ES-I3 (cell line): Measurements from ENCODE around the gene AP3S2.

Experiments
- H3K36me3 ChIP-seq: 2 replicates; pipeline ENCODE4 v1.6.1; 2013; ENCODE audit warnings: mild to moderate bottlenecking, low read length, control low read depth, moderate library complexity; ENCODE audit not compliant: insufficient read depth
- H3K4me1 ChIP-seq: 2 replicates; pipeline ENCODE4 v1.6.1; 2013; ENCODE audit warnings: mild to moderate bottlenecking, control low read depth, low read length; ENCODE audit not compliant: insufficient read depth
- H3K9ac ChIP-seq: 2 replicates; pipeline ENCODE4 v1.6.1; 2013; ENCODE audit warnings: low read depth, mild to moderate bottlenecking, low read length, moderate library complexity
- H3K9me3 ChIP-seq: 2 replicates; pipeline ENCODE4 v1.6.1; 2013; ENCODE audit warnings: mild to moderate bottlenecking, low read length, moderate library complexity; ENCODE audit not compliant: control insufficient read depth, insufficient read depth

AP3S2 gene

DNA sequence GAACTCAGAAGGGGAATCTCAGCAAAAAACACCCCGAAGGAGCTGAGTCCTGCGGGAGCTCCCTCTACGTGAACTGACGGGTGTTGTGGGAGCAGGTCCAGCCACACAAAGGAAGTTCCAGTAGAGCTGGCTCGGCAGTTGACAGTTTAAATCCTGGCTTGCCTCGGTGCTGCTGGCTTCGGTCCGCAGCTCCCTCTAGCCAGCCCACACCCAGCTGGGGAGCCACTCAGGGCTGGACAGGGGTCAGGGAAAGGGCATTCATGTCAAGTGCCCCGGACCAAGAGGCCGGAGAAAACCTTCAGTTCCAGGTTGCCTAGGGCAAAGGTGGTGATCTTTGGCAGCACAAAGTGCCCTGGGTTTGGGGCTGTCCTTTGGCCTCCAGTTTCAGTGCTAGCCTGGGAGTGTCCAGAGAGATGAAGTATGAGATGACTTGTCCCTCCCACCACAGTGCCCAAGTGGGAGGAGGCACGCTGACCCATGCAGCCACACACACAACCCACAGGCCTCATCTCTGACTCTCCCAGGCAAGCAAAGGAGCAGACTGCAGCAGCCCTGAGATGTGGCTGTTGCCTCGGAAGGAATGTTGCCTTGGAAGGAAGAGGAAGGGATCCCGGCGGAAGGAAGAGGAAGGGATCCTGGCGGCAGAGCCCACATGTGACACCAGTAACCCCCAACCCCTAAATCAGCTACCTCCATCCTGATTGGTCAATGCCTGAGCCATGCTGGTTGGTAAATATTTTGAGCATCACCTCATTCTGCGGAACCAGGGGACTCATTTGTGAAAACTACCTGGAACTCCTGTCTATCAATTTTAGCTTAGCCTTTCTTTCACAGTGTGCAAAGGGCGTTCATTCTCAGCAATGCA lies 65.3 kb downstream of the AP3S2 start:
- Histone ChIP-seq H3K9me3 (no peaks in the 10 kb centered on the region), H3K9ac (no peak overlapping the region), H3K36me3 (no peaks in the 10 kb centered on the region; the same call in 1 of the 2 replicates), H3K4me1 (peaks cover 8% of the 10 kb centered on the region; the same call in 1 of the 2 replicates)

DNA sequence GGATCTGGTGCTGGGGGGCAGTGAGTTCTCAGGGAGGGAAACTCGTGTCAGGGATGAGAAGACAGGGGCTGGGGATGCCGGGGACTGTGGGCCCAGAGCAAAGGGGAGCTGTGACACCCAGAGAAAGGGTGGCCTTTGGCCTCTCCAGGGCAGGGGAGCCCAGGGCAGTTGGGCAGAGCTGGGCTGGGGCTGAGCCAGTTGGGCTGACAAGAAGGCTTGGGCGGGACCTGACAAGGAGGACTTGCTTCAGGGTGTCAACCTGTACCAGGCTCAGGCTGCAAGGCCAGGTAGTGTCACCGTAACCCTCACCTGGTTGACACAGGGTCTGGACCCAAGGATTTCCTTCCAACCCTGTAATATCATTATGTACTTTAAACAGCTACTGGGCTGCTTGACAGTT lies 66.0 kb downstream of the AP3S2 start:
- Histone ChIP-seq H3K36me3 (no peaks in the 10 kb centered on the region; the same call in 1 of the 2 replicates), H3K9me3 (no peaks in the 10 kb centered on the region), H3K4me1 (peaks cover 13% of the 10 kb centered on the region; the same call in 1 of the 2 replicates), H3K9ac (no peak overlapping the region)

DNA sequence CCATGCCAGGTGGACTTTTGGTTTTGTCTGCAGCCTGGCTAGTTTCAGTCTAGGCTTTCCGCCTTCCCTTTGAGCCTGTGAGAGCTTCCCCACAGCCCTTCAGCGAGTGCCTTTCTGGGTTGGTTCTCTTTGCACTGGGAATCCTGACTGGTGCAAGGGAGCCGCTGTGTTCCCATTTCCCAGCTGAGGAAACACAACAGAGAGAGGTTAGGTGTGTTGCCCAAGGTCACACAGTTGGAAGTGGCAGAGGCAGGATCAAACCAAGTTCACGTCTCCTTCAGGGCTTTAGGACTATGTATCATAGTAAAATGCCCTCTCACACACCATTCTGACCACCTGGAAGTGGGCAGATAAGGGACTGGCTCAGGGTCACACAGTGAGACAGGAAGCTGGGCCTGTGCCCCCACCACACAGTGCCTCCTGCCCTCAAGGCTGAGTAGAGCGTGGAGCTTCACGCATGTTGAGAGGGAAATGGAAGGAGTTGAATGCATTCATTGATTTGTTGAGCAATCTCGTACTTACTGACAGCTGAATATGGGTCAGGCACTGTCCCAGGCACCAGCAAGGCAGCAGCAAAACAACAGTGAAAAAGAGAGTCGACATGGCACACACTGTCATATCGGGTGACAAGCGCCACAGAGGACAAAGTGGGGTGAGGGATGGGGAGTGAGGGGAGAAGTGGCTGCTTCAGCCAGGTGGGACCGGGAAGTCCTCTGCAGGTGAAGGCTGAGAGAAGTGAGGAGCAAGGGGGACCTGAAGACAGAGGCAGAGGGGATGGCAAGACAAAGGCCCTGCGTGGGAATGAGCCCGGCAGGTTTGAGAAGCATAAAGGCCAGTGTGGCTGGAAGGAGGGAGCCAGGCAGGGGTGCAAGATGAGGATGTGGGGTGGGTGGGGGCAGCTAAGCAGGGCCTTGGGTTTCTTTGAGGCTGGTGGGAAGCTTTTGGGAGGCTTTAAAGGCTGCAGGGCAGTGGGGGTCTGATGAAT lies 66.8 kb downstream of the AP3S2 start:
- Histone ChIP-seq H3K36me3 (no peaks in the 10 kb centered on the region), H3K4me1 (peaks cover 13% of the 10 kb centered on the region; the same call in 1 of the 2 replicates), H3K9ac (no peak overlapping the region), H3K9me3 (no peaks in the 10 kb centered on the region)

DNA sequence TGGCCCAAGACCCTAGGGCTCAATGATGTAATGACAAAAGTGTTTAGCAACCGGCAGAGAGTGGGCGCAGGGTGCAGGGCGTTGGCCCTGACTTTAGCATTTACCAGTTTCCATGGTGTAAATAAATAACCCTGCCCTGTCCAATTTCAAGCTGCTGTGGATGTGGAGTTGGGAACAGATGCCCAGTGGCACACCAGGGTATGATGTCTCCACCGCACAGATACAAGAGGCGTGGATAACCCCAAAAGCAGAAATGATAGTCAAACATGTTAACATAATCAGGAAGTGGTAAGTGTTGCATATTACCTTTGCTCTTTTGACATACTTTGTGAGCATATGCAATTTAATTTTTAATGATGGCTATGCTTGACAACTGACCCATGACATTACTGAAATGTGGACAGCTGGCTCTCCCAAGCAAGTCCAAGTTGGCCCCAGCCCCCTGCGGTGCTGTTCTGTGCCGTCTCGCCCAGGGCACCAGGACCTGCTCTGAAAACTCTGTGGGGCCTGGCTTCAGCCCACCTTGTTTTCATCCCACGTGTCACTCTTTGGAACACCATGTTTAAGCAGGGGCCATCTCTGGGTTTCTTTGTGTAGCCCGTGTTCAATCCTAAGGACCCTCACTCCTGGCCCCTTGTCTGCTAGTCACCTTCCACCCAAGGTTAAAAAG lies 68.4 kb downstream of the AP3S2 start:
- Histone ChIP-seq H3K9ac (no peak overlapping the region), H3K4me1 (peaks cover 13% of the 10 kb centered on the region; the same call in 1 of the 2 replicates)

DNA sequence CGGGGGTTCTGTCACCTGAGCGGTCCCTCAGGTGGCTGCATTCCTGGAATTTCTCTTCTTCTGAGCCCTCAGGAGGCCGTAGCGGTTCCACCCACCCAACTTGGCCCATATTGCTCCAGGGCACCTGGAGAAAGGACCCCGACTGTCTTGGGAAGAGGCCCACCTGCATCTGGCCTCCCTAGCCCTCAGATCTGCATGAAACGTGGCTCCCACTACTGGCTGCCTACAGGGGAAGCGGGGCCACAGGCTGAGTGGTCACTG lies 69.3 kb downstream of the AP3S2 start:
- Histone ChIP-seq H3K9ac (no peak overlapping the region), H3K4me1 (peaks cover 13% of the 10 kb centered on the region; the same call in 1 of the 2 replicates), H3K9me3 (no peaks in the 10 kb centered on the region), H3K36me3 (no peaks in the 10 kb centered on the region)

More for the DNA sequence above, 68.4 kb downstream of the AP3S2 start:
- H3K36me3 ChIP-seq: no peaks in the 10 kb centered on the region
- H3K9me3 ChIP-seq: no peaks in the 10 kb centered on the region

DNA sequence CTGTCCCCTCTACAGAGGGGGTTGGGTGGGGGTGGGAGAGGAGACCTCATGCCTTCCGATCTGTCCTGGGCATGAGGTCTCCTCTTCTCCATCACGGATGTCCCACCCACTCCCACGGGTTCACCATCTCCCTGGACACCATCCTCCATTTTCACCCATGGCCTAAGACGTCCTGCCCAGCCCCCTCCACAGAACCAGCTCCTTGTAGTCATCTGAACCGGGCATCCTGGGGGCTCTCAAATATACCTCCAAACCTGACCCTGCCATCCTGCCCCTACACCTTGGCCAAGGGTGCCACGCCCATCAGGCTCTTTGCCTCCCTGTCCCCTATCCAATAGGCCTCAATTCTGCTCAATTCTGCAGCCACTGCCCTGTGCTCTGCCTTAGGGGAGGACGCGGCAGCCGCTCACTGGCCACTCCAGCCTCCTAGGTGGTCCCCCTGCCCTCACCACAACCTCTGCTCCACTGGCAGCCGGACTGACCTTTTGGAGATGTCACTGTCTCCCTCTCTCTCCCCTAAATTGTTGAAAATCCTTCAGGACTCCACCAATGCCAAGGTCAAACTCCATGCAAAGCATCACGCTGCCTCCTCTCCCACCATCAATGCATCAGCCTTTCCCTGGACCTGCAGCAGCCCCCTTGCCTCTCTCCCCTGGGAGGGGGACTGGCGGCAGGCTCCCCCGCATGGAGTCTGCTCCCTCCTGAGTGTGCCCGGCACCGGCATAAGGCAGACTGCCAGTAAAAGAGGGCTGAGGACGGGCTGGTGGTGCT lies 69.8 kb downstream of the AP3S2 start:
- Histone ChIP-seq H3K4me1 (peaks cover 13% of the 10 kb centered on the region; the same call in 1 of the 2 replicates), H3K9me3 (no peaks in the 10 kb centered on the region), H3K9ac (no peak overlapping the region), H3K36me3 (no peaks in the 10 kb centered on the region)

DNA sequence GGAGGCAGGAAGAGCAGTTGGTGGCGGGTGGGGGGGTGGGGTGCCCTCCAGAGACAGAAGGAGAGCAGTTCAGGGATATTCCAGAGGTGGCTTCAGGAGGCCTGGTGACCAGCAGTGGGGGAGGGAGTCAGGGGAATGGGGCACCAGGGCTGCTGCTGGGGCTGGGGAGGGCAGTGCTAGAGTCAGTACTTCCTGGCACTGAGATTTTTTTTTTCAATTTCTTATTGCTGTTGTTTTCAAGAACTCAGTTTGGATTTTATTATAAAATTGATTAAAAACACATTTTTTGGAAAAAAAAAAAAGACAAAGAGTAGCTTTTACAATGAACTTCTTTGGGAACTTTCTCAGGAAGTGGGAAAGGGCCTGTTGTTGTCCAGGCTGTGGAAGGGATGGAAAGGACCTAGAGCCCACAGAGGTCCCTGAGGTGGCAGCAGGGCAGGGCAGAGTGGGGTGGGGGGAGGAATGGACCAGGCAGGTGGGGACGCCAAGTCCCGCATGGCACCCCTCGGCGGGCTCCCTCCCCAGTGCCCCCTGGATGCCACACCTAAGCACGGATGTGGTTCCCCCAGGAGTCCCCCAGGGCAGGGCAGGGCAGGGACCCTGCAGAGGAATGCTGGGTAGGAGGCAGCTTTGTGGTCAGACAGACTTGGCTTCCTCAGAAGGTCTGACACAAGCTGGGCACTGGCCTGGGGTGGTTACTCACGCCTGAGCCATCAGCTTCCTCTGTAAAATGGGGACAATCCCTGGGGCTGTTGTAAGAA lies 70.7 kb downstream of the AP3S2 start:
- H3K36me3 ChIP-seq: no peaks in the 10 kb centered on the region
- H3K9ac ChIP-seq: no peak overlapping the region
- no peaks in the 10 kb centered on the region for H3K9me3 ChIP-seq
- H3K4me1 ChIP-seq: peaks cover 5% of the 10 kb centered on the region; the same call in 1 of the 2 replicates

DNA sequence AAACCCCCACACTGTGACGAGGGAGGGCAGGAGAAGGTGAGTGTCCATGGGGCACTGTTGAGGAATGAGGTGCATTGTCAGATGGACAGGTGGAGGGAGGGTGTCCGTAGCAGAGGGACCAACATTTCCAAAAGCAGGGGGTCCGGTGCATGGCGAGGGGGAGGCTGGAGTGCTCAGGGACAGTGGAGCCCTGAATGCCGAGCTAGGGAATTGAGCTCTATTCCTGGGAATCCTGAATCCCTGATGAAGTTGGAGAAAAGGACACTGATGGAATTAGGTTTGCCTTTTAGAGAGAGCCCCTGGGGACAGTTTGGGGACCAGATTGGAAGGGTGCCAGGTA lies 71.2 kb downstream of the AP3S2 start:
- no peak overlapping the region for H3K9ac ChIP-seq
- peaks cover 5% of the 10 kb centered on the region; the same call in 1 of the 2 replicates for H3K4me1 ChIP-seq
- H3K9me3 ChIP-seq: no peaks in the 10 kb centered on the region
- no peaks in the 10 kb centered on the region for H3K36me3 ChIP-seq

DNA sequence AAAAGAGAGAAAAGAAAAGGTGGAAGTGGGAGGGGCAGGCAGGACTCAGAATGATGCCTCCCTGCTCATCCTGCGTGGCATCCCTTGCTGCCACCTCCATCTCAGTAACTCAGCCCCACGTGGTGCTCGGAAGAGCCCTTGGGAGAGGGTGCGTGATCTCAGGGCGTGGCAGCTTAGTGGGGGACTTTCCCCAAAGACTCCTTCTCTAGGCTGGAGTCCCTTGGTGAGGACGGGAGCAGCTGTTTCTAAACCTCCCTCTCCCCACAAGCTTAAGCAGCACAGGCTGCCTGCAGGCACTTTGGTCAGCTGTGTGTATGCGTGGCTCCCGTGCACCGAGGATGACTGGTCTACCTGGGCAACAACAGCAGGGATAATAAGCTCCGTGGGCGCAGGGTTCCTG lies 71.8 kb downstream of the AP3S2 start:
- H3K4me1 ChIP-seq: peaks cover 5% of the 10 kb centered on the region; the same call in 1 of the 2 replicates

DNA sequence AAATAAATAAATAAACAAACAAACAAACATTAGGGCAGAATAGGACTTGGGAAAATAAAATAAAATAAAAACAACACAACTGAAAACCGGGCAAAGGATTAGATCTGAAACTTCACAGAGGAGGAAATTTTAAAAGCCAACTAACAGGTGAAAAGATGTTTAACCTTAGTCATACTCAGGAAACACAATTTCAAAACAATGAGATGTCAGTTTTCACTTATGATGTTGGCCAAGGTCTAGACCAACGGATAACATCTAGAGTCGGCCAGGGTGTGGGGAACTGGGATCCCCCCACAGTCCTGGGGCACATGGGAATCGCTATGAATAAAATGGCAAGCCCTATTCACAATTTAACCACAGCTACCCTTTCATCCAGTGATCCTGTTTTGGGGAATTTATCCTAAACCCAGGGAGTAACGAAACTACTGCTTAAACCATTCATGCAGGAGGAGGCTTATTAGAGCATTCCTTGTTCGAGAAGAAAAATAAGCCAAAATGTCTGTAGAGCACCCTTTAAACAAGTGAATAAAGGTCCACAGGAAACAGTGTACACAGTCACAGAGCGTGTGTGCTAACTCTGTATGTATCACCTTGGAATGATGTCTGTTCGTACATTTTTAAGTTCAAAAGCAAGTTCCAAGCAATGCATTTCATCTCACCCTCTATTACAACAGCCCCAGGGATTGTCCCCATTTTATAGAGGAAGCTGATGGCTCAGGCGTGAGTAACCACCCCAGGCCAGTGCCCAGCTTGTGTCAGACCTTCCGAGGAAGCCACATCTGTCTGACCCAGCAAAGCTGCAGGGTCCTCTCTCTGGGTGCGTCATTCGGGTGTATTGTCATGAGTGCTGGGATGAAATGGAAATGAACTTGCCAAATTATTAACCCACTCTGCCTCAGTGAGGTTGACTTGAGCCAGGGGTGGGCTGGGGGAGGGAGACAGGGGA lies 72.9 kb downstream of the AP3S2 start:
- Histone ChIP-seq H3K4me1 (peaks cover 5% of the 10 kb centered on the region; the same call in 1 of the 2 replicates), H3K36me3 (no peaks in the 10 kb centered on the region), H3K9ac (no peak overlapping the region), H3K9me3 (no peaks in the 10 kb centered on the region; the same call in 1 of the 2 replicates)

More for the DNA sequence above, 71.8 kb downstream of the AP3S2 start:
- Histone ChIP-seq H3K36me3 (no peaks in the 10 kb centered on the region), H3K9ac (no peak overlapping the region), H3K9me3 (no peaks in the 10 kb centered on the region)

DNA sequence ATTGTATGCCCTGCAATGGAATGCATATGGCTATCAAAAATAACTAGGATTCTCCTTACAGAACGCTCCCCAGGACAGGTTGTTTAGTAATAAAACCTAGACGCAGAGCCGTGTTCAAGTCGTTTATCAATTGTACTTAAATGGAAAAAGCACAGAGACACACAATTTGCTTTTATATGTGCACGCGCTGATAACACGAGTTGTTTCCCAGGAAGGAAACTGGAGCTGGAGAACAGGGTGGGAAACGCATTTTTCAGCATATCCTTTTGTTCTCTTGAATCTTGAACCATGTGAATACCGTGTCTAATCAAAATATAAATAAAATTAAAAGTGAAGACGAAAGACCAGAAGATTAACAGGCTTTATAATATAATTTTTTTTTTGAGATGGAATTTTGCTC lies 75.5 kb downstream of the AP3S2 start:
- peaks cover 2% of the 10 kb centered on the region; the same call in 1 of the 2 replicates for H3K4me1 ChIP-seq
- no peaks in the 10 kb centered on the region for H3K36me3 ChIP-seq
- no peaks in the 10 kb centered on the region; the same call in 1 of the 2 replicates for H3K9me3 ChIP-seq
- H3K9ac ChIP-seq: no peak overlapping the region

DNA sequence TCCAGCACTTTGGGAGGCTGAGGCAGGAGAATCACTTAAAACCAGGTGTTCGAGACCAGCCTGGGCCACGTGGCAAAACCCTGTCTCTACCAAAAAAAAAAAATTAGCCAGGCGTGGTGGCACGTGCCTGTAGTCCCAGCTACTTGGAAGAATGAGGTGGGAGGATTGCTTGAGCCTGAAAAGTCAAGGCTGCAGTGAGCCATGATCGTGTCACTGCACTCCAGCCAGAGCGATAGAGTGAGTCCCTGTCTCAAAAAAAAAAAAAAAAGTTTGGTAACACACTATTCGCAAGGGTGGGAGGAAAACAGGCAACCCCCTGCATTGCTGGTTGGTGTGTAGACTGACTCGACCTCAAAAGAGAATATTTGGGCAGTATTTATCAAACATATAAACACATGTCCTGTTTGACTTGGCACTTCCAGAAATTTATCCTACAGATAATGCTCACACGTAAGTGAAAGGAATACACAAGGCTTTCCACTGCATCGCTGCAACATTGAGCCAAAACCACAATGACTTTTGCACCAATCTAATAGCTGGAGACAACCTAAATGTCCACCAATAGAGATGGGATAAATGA lies 76.0 kb downstream of the AP3S2 start:
- H3K9me3 ChIP-seq: no peaks in the 10 kb centered on the region; the same call in 1 of the 2 replicates
- no peak overlapping the region for H3K9ac ChIP-seq
- no peaks in the 10 kb centered on the region for H3K4me1 ChIP-seq
- H3K36me3 ChIP-seq: no peaks in the 10 kb centered on the region
